Body of pancreas (tissue), 4 donors: ENCODE results near the gene TSPYL1. TPM values are rescaled to one million over a fixed set of nuclear protein-coding genes. Genes with fewer than 3 reads are reported as not detected.
"Not testable (repeated sequence)": the region's sequence is repeated elsewhere in the genome, so short reads cannot be mapped to it uniquely, and the experiment has no call there.

ENCODE experiments used
- ATAC-seq: fragments of 150-250 bp; one replicate; pipeline ENCODE4 v1.9.1; 2016
- DNase-seq, 4 donors: peaks; one replicate each; pipeline ENCODE4 v3.0.0-alpha.2; 2019
- H3K27ac ChIP-seq, 4 donors: fragments of 200-600 bp; sonication (generic); 1 replicate in 3 of 4; 2 replicates in 1 of 4; pipeline versions ENCODE4 v1.5.1 to v1.6.1; 2016 to 2019; ENCODE audit warnings: mild to moderate bottlenecking in 1 of 4, mixed read lengths in 1 of 4, moderate library complexity in 1 of 4
- H3K27me3 ChIP-seq, 2 donors: fragments of 200-600 bp; sonication (generic); one replicate each; pipeline ENCODE4 v1.6.0; 2016; ENCODE audit warnings: mild to moderate bottlenecking in 1 of 2
- H3K36me3 ChIP-seq, 2 donors: fragments of 200-600 bp; sonication (generic); replicated peaks in 1 of 2; 2 replicates each; pipeline ENCODE4 v1.5.1; 2016; ENCODE audit warnings: low read depth in 2 of 2; ENCODE audit not compliant: insufficient read depth in 1 of 2
- H3K4me1 ChIP-seq: fragments of 200-600 bp; sonication (generic); one replicate; pipeline ENCODE4 v1.6.0; 2016
- H3K4me3 ChIP-seq, 2 donors: fragments of 200-600 bp; sonication (generic); 1 replicate in 1 of 2; 2 replicates in 1 of 2; pipeline ENCODE4 v1.5.1; 2016 to 2019
- H3K9me3 ChIP-seq, 3 donors: fragments of 200-600 bp; sonication (generic); 1 replicate in 2 of 3; 2 replicates in 1 of 3; pipeline ENCODE4 v1.5.1; 2016
- POLR2A ChIP-seq, 3 donors: fragments of 450-650 bp; IDR thresholded peaks; one replicate each; pipeline ENCODE4 v1.6.1; 2016; ENCODE audit warnings: antibody characterized with exemption in 3 of 3, mild to moderate bottlenecking in 2 of 3
- WGBS, 2 donors: methylation state at CpG; one replicate each; pipeline ENCODE4 v1.1.5; 2017; 5-methylcytosine and 5-hydroxymethylcytosine counted together
- intact Hi-C: fragments of 100-400 bp; cut with DNase I; formaldehyde crosslinking; loops from one replicate; pipeline ENCODE4 v1.15.1; 2023
- total RNA-seq, 2 donors: library from RNA; depleted of rRNA; stranded (reverse); fragments of >200 nt; gene quantifications; one replicate each; pipeline ENCODE4 v1.1.0, GENCODE V29; 2016
- TF ChIP-seq, protein P1 (sequence below), 7 experiments: fragments of 450-650 bp in 4 of 7; fragments of 200-600 bp in 3 of 7; sonication (generic) in 3 of 7; IDR thresholded peaks; one replicate each; pipeline ENCODE4 v1.5.1; 2016 to 2019; ENCODE audit warnings: antibody characterized with exemption in 7 of 7

TSPYL1 gene
- total RNA-seq, 2 donors from 2014 or later: 44.1 to 45.2 TPM

GRCh38 chr6:116326996-116327395, 47.3 kb upstream of the TSPYL1 start:
- Histone ChIP-seq H3K36me3 (no peaks in the 10 kb centered on the region), H3K9me3 (no peaks in the 10 kb centered on the region), H3K27ac (no peak overlapping the region), H3K4me1 (no peaks in the 10 kb centered on the region), H3K27me3 (no peaks in the 10 kb centered on the region), H3K4me3 (no peak overlapping the region)
- 67 to 70% methylated on average over 4 of the region's 4 CpGs for WGBS, 2 donors
- TF ChIP-seq, protein P1, sequence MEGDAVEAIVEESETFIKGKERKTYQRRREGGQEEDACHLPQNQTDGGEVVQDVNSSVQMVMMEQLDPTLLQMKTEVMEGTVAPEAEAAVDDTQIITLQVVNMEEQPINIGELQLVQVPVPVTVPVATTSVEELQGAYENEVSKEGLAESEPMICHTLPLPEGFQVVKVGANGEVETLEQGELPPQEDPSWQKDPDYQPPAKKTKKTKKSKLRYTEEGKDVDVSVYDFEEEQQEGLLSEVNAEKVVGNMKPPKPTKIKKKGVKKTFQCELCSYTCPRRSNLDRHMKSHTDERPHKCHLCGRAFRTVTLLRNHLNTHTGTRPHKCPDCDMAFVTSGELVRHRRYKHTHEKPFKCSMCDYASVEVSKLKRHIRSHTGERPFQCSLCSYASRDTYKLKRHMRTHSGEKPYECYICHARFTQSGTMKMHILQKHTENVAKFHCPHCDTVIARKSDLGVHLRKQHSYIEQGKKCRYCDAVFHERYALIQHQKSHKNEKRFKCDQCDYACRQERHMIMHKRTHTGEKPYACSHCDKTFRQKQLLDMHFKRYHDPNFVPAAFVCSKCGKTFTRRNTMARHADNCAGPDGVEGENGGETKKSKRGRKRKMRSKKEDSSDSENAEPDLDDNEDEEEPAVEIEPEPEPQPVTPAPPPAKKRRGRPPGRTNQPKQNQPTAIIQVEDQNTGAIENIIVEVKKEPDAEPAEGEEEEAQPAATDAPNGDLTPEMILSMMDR (IDR thresholded peaks at IDR 0.05): no peak
- no peak for TF ChIP-seq POLR2A (IDR thresholded peaks at IDR 0.05)
- intact Hi-C loops: no loop called here
- ATAC-seq: no peak
- no peak for DNase-seq

DNA sequence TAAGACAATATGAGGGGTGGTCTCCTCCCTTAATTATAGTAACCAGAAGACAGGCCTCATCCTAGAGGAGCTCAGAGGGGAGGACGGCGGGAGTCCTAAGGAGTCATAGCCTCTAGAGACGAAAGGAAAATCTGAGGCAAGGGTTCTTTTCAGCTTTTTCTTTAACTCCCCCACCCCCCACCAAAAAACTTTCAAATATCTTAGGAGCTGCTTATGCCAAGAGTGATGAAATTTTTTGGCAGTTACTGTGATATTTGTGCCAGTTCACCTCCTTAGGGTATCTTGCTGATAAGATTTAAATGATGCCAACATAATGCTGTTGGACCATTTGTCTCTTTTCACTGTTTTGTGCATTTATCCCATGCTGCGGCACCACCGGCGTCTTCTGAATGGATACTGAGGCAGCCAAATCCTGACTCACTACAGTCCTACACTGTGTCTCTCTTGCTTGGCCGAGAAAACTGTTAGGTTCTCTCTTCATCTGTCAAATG, 46.5 kb upstream of the TSPYL1 start:
- Histone ChIP-seq H3K27me3 (no peaks in the 10 kb centered on the region), H3K27ac (no peak overlapping the region), H3K9me3 (no peaks in the 10 kb centered on the region), H3K36me3 (no peaks in the 10 kb centered on the region), H3K4me1 (no peaks in the 10 kb centered on the region), H3K4me3 (no peak overlapping the region)
- intact Hi-C loops: no loop called here
- no peak for ATAC-seq
- TF ChIP-seq POLR2A (IDR thresholded peaks at IDR 0.05): no peak
- TF ChIP-seq, protein P1 (IDR thresholded peaks at IDR 0.05): no peak
- DNase-seq: no peak
- 70 to 86% methylated on average over 7 of the region's 7 CpGs for WGBS, 2 donors

DNA sequence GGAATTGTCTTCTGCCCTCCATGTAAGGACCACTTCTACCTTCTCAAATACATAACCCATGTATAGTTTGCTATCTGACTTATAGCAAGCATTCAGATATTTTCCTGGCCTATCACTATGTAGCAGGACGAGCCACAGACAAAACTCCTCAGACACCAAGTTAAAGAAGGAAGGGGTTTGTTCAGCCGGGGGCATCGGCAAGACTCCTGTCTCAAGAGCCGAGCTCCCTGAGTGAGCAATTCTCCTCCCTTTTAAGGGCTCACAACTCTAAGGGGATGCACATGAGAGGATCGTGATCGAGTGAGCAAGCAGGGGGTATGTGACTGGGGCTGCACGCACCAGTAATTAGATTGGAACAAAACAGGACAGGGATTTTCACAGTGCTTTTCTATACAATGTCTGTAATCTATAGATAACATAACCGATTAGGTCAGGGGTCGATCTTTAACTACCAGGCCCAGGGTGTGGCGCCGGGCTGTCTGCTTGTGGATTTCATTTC, 46.0 kb upstream of the TSPYL1 start:
- H3K27ac ChIP-seq, H3K27me3 ChIP-seq, ATAC-seq, H3K4me1 ChIP-seq, DNase-seq, H3K4me3 ChIP-seq, intact Hi-C loops, H3K36me3 ChIP-seq, H3K9me3 ChIP-seq: not testable (repeated sequence)
- WGBS, 2 donors: 97% methylated on average over 11 of the region's 11 CpGs

- no peaks in the 10 kb centered on the region for H3K4me1 ChIP-seq
- WGBS, 2 donors: 83 to 100% methylated on average over 1 of the region's 1 CpG
- H3K9me3 ChIP-seq: no peaks in the 10 kb centered on the region
- H3K36me3 ChIP-seq: no peaks in the 10 kb centered on the region
- H3K4me3 ChIP-seq: no peak overlapping the region
- ATAC-seq: no peak
- TF ChIP-seq, protein P1 (IDR thresholded peaks at IDR 0.05): no peak
- TF ChIP-seq POLR2A (IDR thresholded peaks at IDR 0.05): no peak
- intact Hi-C loops: no loop called here
- H3K27me3 ChIP-seq: no peaks in the 10 kb centered on the region
- no peak overlapping the region for H3K27ac ChIP-seq
- DNase-seq: no peak
These were observed 44.1 kb upstream of the TSPYL1 start for GRCh38 chr6:116323863-116324262.

DNA sequence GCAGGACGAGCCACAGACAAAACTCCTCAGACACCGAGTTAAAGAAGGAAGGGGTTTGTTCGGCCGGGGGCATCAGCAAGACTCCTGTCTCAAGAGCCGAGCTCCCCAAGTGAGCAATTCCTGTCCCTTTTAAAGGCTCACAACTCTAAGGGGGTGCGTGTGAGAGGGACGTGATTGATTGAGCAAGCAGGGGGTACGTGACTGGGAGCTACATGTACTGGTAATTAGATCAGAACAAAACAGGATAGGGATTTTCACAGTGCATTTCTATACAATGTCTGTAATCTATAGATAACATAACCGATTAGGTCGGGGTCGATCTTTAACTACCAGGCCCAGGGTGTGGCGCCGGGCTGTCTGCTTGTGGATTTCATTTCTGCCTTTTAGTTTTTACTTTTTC, 42.2 kb upstream of the TSPYL1 start:
- DNase-seq, H3K9me3 ChIP-seq, H3K27me3 ChIP-seq, H3K4me1 ChIP-seq, H3K4me3 ChIP-seq, H3K36me3 ChIP-seq, intact Hi-C loops, H3K27ac ChIP-seq, ATAC-seq: not testable (repeated sequence)
- WGBS, 2 donors: 86 to 87% methylated on average over 13 of the region's 13 CpGs

GRCh38 chr6:116316772-116317467, 37.2 kb upstream of the TSPYL1 start:
- Histone ChIP-seq H3K27me3 (no peaks in the 10 kb centered on the region), H3K27ac (no peak overlapping the region), H3K4me3 (no peak overlapping the region), H3K9me3 (no peaks in the 10 kb centered on the region), H3K36me3 (no peaks in the 10 kb centered on the region), H3K4me1 (peaks cover 10% of the 10 kb centered on the region)
- DNase-seq: peak; percentile 13 to 23 (median 18)
- WGBS, 2 donors: 78 to 90% methylated on average over 2 of the region's 2 CpGs
- ATAC-seq: no peak
- intact Hi-C loops: no loop called here
- no peak for TF ChIP-seq POLR2A (IDR thresholded peaks at IDR 0.05)
- TF ChIP-seq, protein P1 (IDR thresholded peaks at IDR 0.05): no peak
